ENCODE results near the gene SNAP29. TPM values are rescaled to one million over a fixed set of nuclear protein-coding genes. Genes with fewer than 3 reads are reported as not detected.

Gene SNAP29
- total and polyA plus RNA-seq, 2 experiments from 2014 or later = 8.2 to 22.9 TPM

- no peak overlapping the region for H3K4me3 ChIP-seq
- H3K9me3 Mint-ChIP-seq = no peaks in the 10 kb centered on the region
- no peak overlapping the region for H3K4me3 Mint-ChIP-seq
- no peak for ATAC-seq
- H3K9me2 ChIP-seq (ENCODE audit: insufficient read depth) = no peaks in the 10 kb centered on the region
- no peak overlapping the region for H3K4me2 ChIP-seq
- no peaks in the 10 kb centered on the region for H3K36me3 Mint-ChIP-seq (ENCODE audit: low read depth)
- peaks cover 3% of the 10 kb centered on the region for H3K27me3 Mint-ChIP-seq (ENCODE audit: insufficient read depth, low read depth, poor library complexity)
- H3K27me3 ChIP-seq (ENCODE audit: insufficient read depth) = no peaks in the 10 kb centered on the region
- H3K79me2 ChIP-seq (replicated peaks; ENCODE audit: insufficient read depth) = no peaks in the 10 kb centered on the region
- no peak overlapping the region for H2AFZ ChIP-seq
- H3K4me1 ChIP-seq (ENCODE audit: insufficient read depth) = no peaks in the 10 kb centered on the region
- no peak overlapping the region for H3K27ac ChIP-seq (ENCODE audit: low read depth)
- H3K27ac Mint-ChIP-seq = no peak overlapping the region
- H3K4me1 Mint-ChIP-seq = no peaks in the 10 kb centered on the region
- H4K20me1 ChIP-seq (replicated peaks; ENCODE audit: insufficient read depth) = no peaks in the 10 kb centered on the region
- TF ChIP-seq NANOG (IDR thresholded peaks at IDR 0.05; ENCODE audit: borderline replicate concordance) (no peak), CTCF (conservative IDR thresholded peaks at IDR 0.05; ENCODE audit: low read depth in 2 of 2) (no peak), STAT1 (IDR thresholded peaks at IDR 0.05; ENCODE audit: unreplicated experiment) (no peak), POLR2AphosphoS5 (IDR thresholded peaks at IDR 0.05; ENCODE audit: low read depth) (no peak), ZNF331 (CRISPR knock-in tag; IDR thresholded peaks at IDR 0.05; ENCODE audit: low read depth) (no peak), JUNB (IDR thresholded peaks at IDR 0.05; ENCODE audit: unreplicated experiment) (no peak), CREB1 (CRISPR knock-in tag; IDR thresholded peaks at IDR 0.05; ENCODE audit: low read depth) (no peak), ETS1 (IDR thresholded peaks at IDR 0.05) (no peak), EZH2phosphoT487 (IDR thresholded peaks at IDR 0.05; ENCODE audit: unreplicated experiment) (no peak), ZNF114 (CRISPR knock-in tag; IDR thresholded peaks at IDR 0.05) (no peak), EZH2 (IDR thresholded peaks at IDR 0.05; ENCODE audit: low read depth, unreplicated experiment) (no peak)
- TF ChIP-seq, protein P1, sequence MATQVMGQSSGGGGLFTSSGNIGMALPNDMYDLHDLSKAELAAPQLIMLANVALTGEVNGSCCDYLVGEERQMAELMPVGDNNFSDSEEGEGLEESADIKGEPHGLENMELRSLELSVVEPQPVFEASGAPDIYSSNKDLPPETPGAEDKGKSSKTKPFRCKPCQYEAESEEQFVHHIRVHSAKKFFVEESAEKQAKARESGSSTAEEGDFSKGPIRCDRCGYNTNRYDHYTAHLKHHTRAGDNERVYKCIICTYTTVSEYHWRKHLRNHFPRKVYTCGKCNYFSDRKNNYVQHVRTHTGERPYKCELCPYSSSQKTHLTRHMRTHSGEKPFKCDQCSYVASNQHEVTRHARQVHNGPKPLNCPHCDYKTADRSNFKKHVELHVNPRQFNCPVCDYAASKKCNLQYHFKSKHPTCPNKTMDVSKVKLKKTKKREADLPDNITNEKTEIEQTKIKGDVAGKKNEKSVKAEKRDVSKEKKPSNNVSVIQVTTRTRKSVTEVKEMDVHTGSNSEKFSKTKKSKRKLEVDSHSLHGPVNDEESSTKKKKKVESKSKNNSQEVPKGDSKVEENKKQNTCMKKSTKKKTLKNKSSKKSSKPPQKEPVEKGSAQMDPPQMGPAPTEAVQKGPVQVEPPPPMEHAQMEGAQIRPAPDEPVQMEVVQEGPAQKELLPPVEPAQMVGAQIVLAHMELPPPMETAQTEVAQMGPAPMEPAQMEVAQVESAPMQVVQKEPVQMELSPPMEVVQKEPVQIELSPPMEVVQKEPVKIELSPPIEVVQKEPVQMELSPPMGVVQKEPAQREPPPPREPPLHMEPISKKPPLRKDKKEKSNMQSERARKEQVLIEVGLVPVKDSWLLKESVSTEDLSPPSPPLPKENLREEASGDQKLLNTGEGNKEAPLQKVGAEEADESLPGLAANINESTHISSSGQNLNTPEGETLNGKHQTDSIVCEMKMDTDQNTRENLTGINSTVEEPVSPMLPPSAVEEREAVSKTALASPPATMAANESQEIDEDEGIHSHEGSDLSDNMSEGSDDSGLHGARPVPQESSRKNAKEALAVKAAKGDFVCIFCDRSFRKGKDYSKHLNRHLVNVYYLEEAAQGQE (IDR thresholded peaks at IDR 0.05; ENCODE audit: unreplicated experiment) = no peak
- TF ChIP-seq, protein P2, sequence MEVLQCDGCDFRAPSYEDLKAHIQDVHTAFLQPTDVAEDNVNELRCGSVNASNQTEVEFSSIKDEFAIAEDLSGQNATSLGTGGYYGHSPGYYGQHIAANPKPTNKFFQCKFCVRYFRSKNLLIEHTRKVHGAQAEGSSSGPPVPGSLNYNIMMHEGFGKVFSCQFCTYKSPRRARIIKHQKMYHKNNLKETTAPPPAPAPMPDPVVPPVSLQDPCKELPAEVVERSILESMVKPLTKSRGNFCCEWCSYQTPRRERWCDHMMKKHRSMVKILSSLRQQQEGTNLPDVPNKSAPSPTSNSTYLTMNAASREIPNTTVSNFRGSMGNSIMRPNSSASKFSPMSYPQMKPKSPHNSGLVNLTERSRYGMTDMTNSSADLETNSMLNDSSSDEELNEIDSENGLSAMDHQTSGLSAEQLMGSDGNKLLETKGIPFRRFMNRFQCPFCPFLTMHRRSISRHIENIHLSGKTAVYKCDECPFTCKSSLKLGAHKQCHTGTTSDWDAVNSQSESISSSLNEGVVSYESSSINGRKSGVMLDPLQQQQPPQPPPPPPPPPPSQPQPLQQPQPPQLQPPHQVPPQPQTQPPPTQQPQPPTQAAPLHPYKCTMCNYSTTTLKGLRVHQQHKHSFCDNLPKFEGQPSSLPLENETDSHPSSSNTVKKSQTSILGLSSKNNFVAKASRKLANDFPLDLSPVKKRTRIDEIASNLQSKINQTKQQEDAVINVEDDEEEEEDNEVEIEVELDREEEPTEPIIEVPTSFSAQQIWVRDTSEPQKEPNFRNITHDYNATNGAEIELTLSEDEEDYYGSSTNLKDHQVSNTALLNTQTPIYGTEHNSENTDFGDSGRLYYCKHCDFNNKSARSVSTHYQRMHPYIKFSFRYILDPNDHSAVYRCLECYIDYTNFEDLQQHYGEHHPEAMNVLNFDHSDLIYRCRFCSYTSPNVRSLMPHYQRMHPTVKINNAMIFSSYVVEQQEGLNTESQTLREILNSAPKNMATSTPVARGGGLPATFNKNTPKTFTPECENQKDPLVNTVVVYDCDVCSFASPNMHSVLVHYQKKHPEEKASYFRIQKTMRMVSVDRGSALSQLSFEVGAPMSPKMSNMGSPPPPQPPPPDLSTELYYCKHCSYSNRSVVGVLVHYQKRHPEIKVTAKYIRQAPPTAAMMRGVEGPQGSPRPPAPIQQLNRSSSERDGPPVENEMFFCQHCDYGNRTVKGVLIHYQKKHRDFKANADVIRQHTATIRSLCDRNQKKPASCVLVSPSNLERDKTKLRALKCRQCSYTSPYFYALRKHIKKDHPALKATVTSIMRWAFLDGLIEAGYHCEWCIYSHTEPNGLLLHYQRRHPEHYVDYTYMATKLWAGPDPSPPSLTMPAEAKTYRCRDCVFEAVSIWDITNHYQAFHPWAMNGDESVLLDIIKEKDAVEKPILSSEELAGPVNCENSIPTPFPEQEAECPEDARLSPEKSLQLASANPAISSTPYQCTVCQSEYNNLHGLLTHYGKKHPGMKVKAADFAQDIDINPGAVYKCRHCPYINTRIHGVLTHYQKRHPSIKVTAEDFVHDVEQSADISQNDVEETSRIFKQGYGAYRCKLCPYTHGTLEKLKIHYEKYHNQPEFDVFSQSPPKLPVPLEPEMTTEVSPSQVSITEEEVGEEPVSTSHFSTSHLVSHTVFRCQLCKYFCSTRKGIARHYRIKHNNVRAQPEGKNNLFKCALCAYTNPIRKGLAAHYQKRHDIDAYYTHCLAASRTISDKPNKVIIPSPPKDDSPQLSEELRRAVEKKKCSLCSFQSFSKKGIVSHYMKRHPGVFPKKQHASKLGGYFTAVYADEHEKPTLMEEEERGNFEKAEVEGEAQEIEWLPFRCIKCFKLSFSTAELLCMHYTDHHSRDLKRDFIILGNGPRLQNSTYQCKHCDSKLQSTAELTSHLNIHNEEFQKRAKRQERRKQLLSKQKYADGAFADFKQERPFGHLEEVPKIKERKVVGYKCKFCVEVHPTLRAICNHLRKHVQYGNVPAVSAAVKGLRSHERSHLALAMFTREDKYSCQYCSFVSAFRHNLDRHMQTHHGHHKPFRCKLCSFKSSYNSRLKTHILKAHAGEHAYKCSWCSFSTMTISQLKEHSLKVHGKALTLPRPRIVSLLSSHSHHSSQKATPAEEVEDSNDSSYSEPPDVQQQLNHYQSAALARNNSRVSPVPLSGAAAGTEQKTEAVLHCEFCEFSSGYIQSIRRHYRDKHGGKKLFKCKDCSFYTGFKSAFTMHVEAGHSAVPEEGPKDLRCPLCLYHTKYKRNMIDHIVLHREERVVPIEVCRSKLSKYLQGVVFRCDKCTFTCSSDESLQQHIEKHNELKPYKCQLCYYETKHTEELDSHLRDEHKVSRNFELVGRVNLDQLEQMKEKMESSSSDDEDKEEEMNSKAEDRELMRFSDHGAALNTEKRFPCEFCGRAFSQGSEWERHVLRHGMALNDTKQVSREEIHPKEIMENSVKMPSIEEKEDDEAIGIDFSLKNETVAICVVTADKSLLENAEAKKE (CRISPR knock-in tag; IDR thresholded peaks at IDR 0.05) = no peak
- no peaks in the 10 kb centered on the region for H3K36me3 ChIP-seq (ENCODE audit: insufficient read depth)
- no peaks in the 10 kb centered on the region for H3F3A ChIP-seq (replicated peaks; ENCODE audit: low read depth)
- no peak for DNase-seq (ENCODE audit: low spot score)
Measured at GRCh38 chr22:20909543-20910303, 50.9 kb downstream of the SNAP29 start.

All from GM23338 (cell line).